GM21717 (cell line): ENCODE measurements around the gene HSPA5.
"Not testable (repeated sequence)": the region's sequence is repeated elsewhere in the genome, so short reads cannot be mapped to it uniquely, and the experiment has no call there.

ENCODE experiments used
- ATAC-seq: cut with Tn5 transposase; IDR thresholded peaks from one replicate; pipeline ENCODE4 v1.9.1; 2021; ENCODE audit warnings: mild to moderate bottlenecking, moderate library complexity; ENCODE audit not compliant: unreplicated experiment

HSPA5 gene

GRCh38 chr9:125241000-125241862 lies at the start of gene HSPA5:
HSPA5 (minus strand) TSS chr9:125241343; CDS start chr9:125241126, 217 bp downstream.
- peak; percentile 92 for ATAC-seq

GRCh38 chr9:125286935-125287433 lies 45.8 kb upstream of the HSPA5 start:
- not testable (repeated sequence) for ATAC-seq

- no peak for ATAC-seq
These were observed 43.7 kb upstream of the HSPA5 start for GRCh38 chr9:125284855-125285254.

GRCh38 chr9:125280945-125281344 lies 39.8 kb upstream of the HSPA5 start:
- ATAC-seq = no peak

GRCh38 chr9:125277411-125277810 lies 36.3 kb upstream of the HSPA5 start:
- ATAC-seq = no peak

- no peak for ATAC-seq
These were observed 35.6 kb upstream of the HSPA5 start for GRCh38 chr9:125276771-125277170.

GRCh38 chr9:125272697-125273096 lies 31.6 kb upstream of the HSPA5 start:
- ATAC-seq = no peak

GRCh38 chr9:125271081-125271480 lies 29.9 kb upstream of the HSPA5 start:
- ATAC-seq = no peak

- ATAC-seq = no peak
These were observed 27.9 kb upstream of the HSPA5 start for GRCh38 chr9:125269014-125269397.

GRCh38 chr9:125268394-125269013 lies 27.4 kb upstream of the HSPA5 start:
- no peak for ATAC-seq

GRCh38 chr9:125264068-125264467 lies 22.9 kb upstream of the HSPA5 start:
- ATAC-seq = not testable (repeated sequence)

- ATAC-seq = peak; percentile 18
These were observed 21.3 kb upstream of the HSPA5 start for GRCh38 chr9:125262294-125262991.

GRCh38 chr9:125261501-125262293 lies 20.6 kb upstream of the HSPA5 start, which contains the start of gene GAPVD1:
GAPVD1 (plus strand) TSS chr9:125261826; CDS start chr9:125298922, 37,096 bp downstream.
- peak; percentile 86 for ATAC-seq

- ATAC-seq = no peak
These were observed 19.4 kb upstream of the HSPA5 start for GRCh38 chr9:125260561-125260960.

GRCh38 chr9:125258832-125259534 lies 17.8 kb upstream of the HSPA5 start:
- no peak for ATAC-seq

GRCh38 chr9:125258160-125258785 lies 17.1 kb upstream of the HSPA5 start:
- ATAC-seq = no peak

GRCh38 chr9:125255781-125256391 lies 14.7 kb upstream of the HSPA5 start:
- no peak for ATAC-seq

GRCh38 chr9:125254231-125254630 lies 13.1 kb upstream of the HSPA5 start:
- ATAC-seq = no peak

GRCh38 chr9:125246261-125246667 lies 5.1 kb upstream of the HSPA5 start:
- ATAC-seq = no peak
